Stimulated activated CD8-positive, alpha-beta memory T cell treated with anti-CD3 and anti-CD28 coated beads, Interleukin-2, amount 100 ng/mL, for 48 hours (primary cell): ENCODE results near the gene SYTL4.
A peak's percentile ranks its signal among the peaks of the same experiment; 100 is the strongest.
"Not testable (repeated sequence)": the region's sequence is repeated elsewhere in the genome, so short reads cannot be mapped to it uniquely, and the experiment has no call there.

Experiments
- DNase-seq, 2 donors: peaks; one replicate each; pipeline ENCODE4 v3.0.0-alpha.2; 2020; ENCODE audit warnings: low read depth in 2 of 2

Gene SYTL4

GRCh38 chrX:100731441-100732281 is at the start of gene SYTL4:
Gene SYTL4 (minus strand): TSS chrX:100732121. CDS start chrX:100702037, 30,084 bp downstream.
- no peak for DNase-seq

DNA sequence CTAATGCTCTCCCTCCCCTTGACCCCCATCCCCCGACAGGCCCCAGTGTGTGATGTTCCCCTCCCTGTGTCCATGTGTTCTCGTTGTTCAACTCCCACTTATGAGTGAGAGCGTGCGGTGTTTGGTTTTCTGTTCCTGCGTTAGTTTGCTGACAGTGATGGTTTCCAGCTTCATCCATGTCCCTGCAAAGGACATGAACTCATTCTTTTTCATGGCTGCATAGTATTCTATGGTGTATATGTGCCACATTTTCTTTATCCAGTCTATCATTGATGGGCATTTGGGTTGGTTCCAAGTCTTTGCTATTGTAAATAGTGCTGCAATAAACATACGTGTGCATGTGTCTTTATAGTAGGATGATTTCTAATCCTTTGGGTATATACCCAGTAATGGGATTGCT is 37.5 kb upstream of the SYTL4 start:
- not testable (repeated sequence) for DNase-seq

GRCh38 chrX:100768679-100769338 is 36.9 kb upstream of the SYTL4 start:
- DNase-seq: peak; percentile 72 to 74

DNA sequence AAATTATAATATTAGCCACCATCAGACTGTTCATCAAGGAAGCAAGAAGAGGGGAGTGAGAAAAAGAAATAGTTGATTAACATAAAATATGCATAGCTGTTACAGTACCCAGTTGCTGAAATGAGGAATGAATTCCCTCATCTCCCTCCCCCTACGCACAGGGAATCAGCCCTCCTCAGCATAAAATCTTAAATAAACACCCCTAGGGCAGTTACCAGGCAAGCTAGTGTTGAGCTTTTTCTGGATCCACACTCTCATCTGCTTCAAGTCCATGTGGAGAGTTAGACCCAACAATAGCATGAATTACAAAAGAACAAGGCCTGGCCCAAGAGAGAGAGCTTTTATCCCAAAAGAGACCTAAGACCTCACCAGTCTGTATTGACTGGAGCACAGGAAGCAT is 19.0 kb upstream of the SYTL4 start:
- no peak for DNase-seq

GRCh38 chrX:100748108-100748507 is 16.2 kb upstream of the SYTL4 start:
- no peak for DNase-seq

DNA sequence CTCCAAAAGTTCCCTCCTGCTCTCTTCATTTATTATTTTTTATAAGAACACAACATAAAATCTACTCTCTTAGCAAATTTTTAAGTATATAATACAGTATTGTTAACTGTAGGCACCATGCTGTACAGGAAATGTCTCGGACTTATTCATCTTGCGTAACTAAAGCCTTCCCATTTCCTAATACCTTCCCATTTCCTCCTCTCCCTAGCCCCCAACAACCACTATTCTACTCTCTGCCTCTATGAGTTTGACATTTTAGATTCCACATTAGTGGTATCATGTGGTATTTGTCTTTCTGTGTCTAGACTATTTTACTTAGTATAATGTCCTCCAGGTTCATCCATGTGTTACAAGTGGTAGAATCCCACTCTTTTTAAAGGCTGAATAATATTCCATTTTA is 15.8 kb upstream of the SYTL4 start:
- DNase-seq: no peak

- DNase-seq: no peak
These were observed 15.2 kb upstream of the SYTL4 start for GRCh38 chrX:100747090-100747489.

DNA sequence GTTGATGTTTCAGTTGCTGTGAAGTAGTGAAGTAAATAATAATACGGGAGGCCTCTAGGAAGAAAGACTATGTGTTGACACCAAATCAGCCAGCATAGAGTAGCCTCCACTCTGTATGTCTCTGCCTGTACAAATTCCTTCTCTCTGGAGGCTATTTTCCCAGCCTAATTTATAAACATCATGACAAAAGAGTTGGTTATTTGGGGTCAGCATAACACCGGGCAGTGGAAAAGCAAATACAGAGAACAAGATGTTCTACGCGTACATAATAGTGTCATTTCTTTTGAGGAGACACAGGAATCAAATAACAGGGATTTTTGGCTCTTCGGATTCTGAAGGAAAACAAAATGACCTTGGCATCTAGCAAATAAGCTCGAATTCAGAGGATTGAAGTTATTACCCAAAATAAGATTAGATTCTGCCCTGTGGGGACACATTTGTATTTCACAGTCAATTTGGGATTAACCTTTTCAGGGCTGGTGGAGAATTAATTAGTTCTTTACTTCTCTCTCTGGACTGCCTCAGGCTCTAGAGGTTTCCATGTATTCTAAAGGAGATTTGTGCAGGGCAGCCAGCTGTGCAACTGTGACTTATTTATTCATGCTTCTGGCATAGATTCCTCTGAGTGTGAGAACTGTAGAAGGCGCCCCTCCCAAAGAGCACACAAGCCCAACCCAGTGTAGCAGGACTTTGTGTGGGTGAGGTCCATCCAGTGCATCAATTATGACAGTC is 14.1 kb upstream of the SYTL4 start:
- DNase-seq: no peak

GRCh38 chrX:100745205-100745604 is 13.3 kb upstream of the SYTL4 start:
- DNase-seq: no peak

GRCh38 chrX:100743009-100743607 is 11.2 kb upstream of the SYTL4 start:
- DNase-seq: no peak

DNA sequence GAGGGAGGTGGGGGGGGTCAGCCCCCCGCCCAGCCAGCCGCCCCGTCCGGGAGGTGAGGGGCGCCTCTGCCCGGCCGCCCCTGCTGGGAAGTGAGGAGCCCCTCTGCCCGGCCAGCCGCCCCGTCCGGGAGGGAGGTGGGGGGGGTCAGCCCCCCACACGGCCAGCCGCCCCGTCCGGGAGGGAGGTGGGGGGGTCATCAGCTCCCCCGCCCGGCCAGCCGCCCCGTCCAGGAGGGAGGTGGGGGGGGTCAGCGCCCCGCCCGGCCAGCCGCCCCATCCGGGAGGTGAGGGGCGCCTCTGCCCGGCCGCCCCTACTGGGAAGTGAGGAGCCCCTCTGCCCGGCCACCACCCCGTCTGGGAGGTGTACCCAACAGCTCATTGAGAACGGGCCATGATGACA is 7.9 kb downstream of the SYTL4 start:
- DNase-seq: not testable (repeated sequence)

- DNase-seq: no peak
These were observed 10.6 kb downstream of the SYTL4 start for GRCh38 chrX:100721328-100721727.

- DNase-seq: no peak
These were observed 11.6 kb downstream of the SYTL4 start for GRCh38 chrX:100720301-100720700.

- DNase-seq: no peak
These were observed 12.8 kb downstream of the SYTL4 start for GRCh38 chrX:100719139-100719538.

GRCh38 chrX:100717363-100717762 is 14.6 kb downstream of the SYTL4 start:
- DNase-seq: no peak

GRCh38 chrX:100710816-100711215 is 21.1 kb downstream of the SYTL4 start:
- DNase-seq: no peak

- no peak for DNase-seq
These were observed 27.2 kb downstream of the SYTL4 start for GRCh38 chrX:100704581-100705203.

DNA sequence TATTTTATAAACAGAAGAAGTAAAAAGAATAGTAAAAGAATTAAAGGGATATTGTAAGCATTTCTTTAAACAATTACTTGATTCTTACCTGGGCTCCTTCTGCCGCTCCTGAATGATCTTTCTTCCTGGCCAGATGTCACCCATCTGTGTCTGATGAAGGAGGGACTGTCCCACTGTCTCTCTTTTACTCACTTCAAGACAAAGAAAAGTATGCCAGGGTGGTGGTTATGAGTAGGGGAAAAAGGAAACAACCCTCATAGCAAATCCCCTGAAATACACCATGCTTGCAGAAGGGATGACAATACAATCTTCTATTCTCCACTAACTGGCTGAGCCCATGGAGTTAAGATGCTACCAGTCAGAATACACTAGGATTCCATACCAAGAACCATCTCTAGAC is 31.1 kb downstream of the SYTL4 start:
- DNase-seq: no peak

- no peak for DNase-seq
These were observed 33.4 kb downstream of the SYTL4 start for GRCh38 chrX:100698551-100698950.

GRCh38 chrX:100696699-100697351 is 35.1 kb downstream of the SYTL4 start:
- DNase-seq: no peak

DNA sequence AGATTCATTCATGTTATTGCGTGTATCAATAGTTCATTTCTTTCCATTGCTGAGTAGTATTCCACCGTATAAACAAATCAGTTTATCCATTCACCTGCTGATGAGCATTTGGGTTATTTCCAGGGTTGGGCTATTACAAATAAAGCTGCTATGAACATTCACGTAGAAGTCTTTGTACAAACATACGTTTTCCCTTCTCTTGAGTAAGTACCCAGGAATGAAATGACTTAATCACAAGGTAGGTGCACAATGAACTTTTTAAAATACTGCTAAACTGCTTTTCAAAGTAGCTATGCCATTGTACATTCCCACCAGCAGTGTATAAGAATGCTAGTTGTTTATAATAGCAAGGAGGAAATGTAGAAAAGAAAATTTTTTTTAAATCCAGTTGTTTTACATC is 35.9 kb downstream of the SYTL4 start:
- DNase-seq: no peak
